ENCODE data around the gene CREB3.

GRCh38 chr9:35691757-35692301 lies 40.6 kb upstream of the CREB3 start:
- TF ChIP-seq CTCF (IDR thresholded peaks at IDR 0.05): no peak
- no peak for TF ChIP-seq POLR2A (IDR thresholded peaks at IDR 0.05)

Measured in adrenal gland (tissue), 5 donors.